ENCODE data around the gene KIF9.
"Not testable (repeated sequence)": the region's sequence is repeated elsewhere in the genome, so short reads cannot be mapped to it uniquely, and the experiment has no call there.

Gene KIF9

GRCh38 chr3:47291754-47292420 is 9.3 kb upstream of the KIF9 start:
- not testable (repeated sequence) for FAIRE-seq

GRCh38 chr3:47291158-47291753 is 8.7 kb upstream of the KIF9 start:
- no peak for FAIRE-seq

GRCh38 chr3:47288966-47289910 is 6.6 kb upstream of the KIF9 start:
- FAIRE-seq, result no peak

- FAIRE-seq, result no peak
These were observed 1.2 kb upstream of the KIF9 start for GRCh38 chr3:47283591-47284364.

- FAIRE-seq, result no peak
These were observed 566 bp upstream of the KIF9 start for GRCh38 chr3:47283193-47283537.

GRCh38 chr3:47280519-47280918 is 2.1 kb downstream of the KIF9 start:
- no peak for FAIRE-seq

GRCh38 chr3:47276558-47276957 is 6.0 kb downstream of the KIF9 start:
- FAIRE-seq, result no peak

GRCh38 chr3:47274652-47275051 is 7.9 kb downstream of the KIF9 start:
- no peak for FAIRE-seq

- no peak for FAIRE-seq
These were observed 9.0 kb downstream of the KIF9 start for GRCh38 chr3:47273564-47273963.

GRCh38 chr3:47270526-47270925 is 12.1 kb downstream of the KIF9 start:
- no peak for FAIRE-seq

- no peak for FAIRE-seq
These were observed 15.1 kb downstream of the KIF9 start for GRCh38 chr3:47267490-47267824.

GRCh38 chr3:47266709-47267489 is 15.7 kb downstream of the KIF9 start:
- no peak for FAIRE-seq

- no peak for FAIRE-seq
These were observed 16.7 kb downstream of the KIF9 start for GRCh38 chr3:47265725-47266428.

GRCh38 chr3:47265008-47265407 is 17.6 kb downstream of the KIF9 start:
- no peak for FAIRE-seq

GRCh38 chr3:47261301-47261700 is 21.3 kb downstream of the KIF9 start:
- FAIRE-seq, result no peak

- FAIRE-seq, result no peak
These were observed 22.0 kb downstream of the KIF9 start for GRCh38 chr3:47260605-47261004.

- no peak for FAIRE-seq
These were observed 23.5 kb downstream of the KIF9 start for GRCh38 chr3:47259114-47259513.

GRCh38 chr3:47256331-47256730 is 26.3 kb downstream of the KIF9 start:
- not testable (repeated sequence) for FAIRE-seq

- FAIRE-seq, result no peak
These were observed 30.9 kb downstream of the KIF9 start for GRCh38 chr3:47251689-47252088.

- FAIRE-seq, result not testable (repeated sequence)
These were observed 31.5 kb downstream of the KIF9 start for GRCh38 chr3:47251085-47251484.

GRCh38 chr3:47250309-47251060 is 32.1 kb downstream of the KIF9 start:
- no peak for FAIRE-seq

Data from TTC549 (cell line).